ENCODE measurements around the gene ALKBH2. TPM values are rescaled to one million over a fixed set of nuclear protein-coding genes. Genes with fewer than 3 reads are reported as not detected.

Gene ALKBH2
- total RNA-seq, 1 donor from 2014 or later, result 10.6 TPM

- no peak for DNase-seq (ENCODE audit: low spot score)
- Mint-ChIP-seq H3K4me1 (ENCODE audit: low read depth) (peaks cover 20% of the 10 kb centered on the region), H3K9me3 (ENCODE audit: low read depth) (no peaks in the 10 kb centered on the region), H3K36me3 (ENCODE audit: low read depth) (peaks cover 25% of the 10 kb centered on the region), H3K4me3 (ENCODE audit: unreplicated experiment) (no peak overlapping the region), H3K27ac (ENCODE audit: unreplicated experiment) (no peak overlapping the region), H3K27me3 (ENCODE audit: low read depth) (no peaks in the 10 kb centered on the region)
- TF ChIP-seq, protein P1, sequence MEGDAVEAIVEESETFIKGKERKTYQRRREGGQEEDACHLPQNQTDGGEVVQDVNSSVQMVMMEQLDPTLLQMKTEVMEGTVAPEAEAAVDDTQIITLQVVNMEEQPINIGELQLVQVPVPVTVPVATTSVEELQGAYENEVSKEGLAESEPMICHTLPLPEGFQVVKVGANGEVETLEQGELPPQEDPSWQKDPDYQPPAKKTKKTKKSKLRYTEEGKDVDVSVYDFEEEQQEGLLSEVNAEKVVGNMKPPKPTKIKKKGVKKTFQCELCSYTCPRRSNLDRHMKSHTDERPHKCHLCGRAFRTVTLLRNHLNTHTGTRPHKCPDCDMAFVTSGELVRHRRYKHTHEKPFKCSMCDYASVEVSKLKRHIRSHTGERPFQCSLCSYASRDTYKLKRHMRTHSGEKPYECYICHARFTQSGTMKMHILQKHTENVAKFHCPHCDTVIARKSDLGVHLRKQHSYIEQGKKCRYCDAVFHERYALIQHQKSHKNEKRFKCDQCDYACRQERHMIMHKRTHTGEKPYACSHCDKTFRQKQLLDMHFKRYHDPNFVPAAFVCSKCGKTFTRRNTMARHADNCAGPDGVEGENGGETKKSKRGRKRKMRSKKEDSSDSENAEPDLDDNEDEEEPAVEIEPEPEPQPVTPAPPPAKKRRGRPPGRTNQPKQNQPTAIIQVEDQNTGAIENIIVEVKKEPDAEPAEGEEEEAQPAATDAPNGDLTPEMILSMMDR (IDR thresholded peaks at IDR 0.05), result no peak
Observed at GRCh38 chr12:109102491-109102890, 9.2 kb upstream of the ALKBH2 start.

GRCh38 chr12:109100741-109101140 is 7.5 kb upstream of the ALKBH2 start:
- H3K27ac Mint-ChIP-seq (ENCODE audit: unreplicated experiment), result no peak overlapping the region
- no peak for DNase-seq (ENCODE audit: low spot score)
- no peaks in the 10 kb centered on the region for H3K27me3 Mint-ChIP-seq (ENCODE audit: low read depth)
- no peaks in the 10 kb centered on the region for H3K9me3 Mint-ChIP-seq (ENCODE audit: low read depth)
- TF ChIP-seq, protein P1 (IDR thresholded peaks at IDR 0.05), result no peak
- H3K36me3 Mint-ChIP-seq (ENCODE audit: low read depth), result peaks cover 21% of the 10 kb centered on the region
- H3K4me1 Mint-ChIP-seq (ENCODE audit: low read depth), result peaks cover 20% of the 10 kb centered on the region
- no peak overlapping the region for H3K4me3 Mint-ChIP-seq (ENCODE audit: unreplicated experiment)

- Mint-ChIP-seq H3K4me1 (ENCODE audit: low read depth) (peaks cover 20% of the 10 kb centered on the region), H3K4me3 (ENCODE audit: unreplicated experiment) (peak overlapping the region; percentile 80), H3K36me3 (ENCODE audit: low read depth) (peaks cover 14% of the 10 kb centered on the region), H3K27ac (ENCODE audit: unreplicated experiment) (peak overlapping the region; percentile 30), H3K9me3 (ENCODE audit: low read depth) (no peaks in the 10 kb centered on the region), H3K27me3 (ENCODE audit: low read depth) (no peaks in the 10 kb centered on the region)
- TF ChIP-seq, protein P1 (IDR thresholded peaks at IDR 0.05), result no peak
- DNase-seq (ENCODE audit: low spot score), result no peak
Observed at GRCh38 chr12:109099431-109100020, 6.3 kb upstream of the ALKBH2 start.

DNA sequence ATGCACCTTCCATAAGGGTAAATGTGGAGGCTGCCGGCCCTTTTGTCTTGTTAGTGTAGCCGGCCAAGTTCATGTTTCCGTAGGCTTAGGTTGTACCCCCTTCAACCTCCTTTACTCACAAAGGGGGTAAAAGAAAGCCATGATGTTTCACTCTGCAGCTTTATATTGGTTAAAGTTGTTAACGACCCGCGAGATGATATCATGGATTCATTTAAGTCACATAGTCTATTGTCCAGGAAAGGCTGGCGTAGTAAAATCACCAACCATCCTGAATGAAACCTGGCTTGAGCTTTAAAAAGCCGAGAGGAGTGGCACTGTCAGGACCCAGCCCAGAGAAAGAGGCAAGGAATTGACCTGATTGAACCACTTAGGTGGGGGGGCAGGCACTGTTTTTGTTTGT is 5.4 kb upstream of the ALKBH2 start:
- Mint-ChIP-seq H3K27ac (ENCODE audit: unreplicated experiment) (peak overlapping the region; percentile 87), H3K4me3 (ENCODE audit: unreplicated experiment) (peak overlapping the region; percentile 80), H3K27me3 (ENCODE audit: low read depth) (no peaks in the 10 kb centered on the region), H3K36me3 (ENCODE audit: low read depth) (peaks cover 11% of the 10 kb centered on the region), H3K9me3 (ENCODE audit: low read depth) (no peaks in the 10 kb centered on the region), H3K4me1 (ENCODE audit: low read depth) (peaks cover 20% of the 10 kb centered on the region)
- DNase-seq (ENCODE audit: low spot score), result no peak
- TF ChIP-seq, protein P1 (IDR thresholded peaks at IDR 0.05), result no peak

DNA sequence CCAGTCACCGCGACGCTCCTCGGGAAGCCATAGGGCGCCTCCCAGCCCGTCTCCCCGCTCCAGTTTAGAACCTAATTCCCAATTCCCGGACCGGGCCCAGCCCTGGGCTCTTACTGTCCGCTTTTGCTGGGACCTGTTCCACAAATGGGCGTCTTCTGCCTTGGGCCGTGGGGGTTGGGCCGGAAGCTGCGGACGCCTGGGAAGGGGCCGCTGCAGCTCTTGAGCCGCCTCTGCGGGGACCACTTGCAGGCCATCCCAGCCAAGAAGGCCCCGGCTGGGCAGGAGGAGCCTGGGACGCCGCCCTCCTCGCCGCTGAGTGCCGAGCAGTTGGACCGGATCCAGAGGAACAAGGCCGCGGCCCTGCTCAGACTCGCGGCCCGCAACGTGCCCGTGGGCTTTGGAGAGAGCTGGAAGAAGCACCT is 4.9 kb upstream of the ALKBH2 start:
- peak overlapping the region; percentile 80 for H3K4me3 Mint-ChIP-seq (ENCODE audit: unreplicated experiment)
- no peaks in the 10 kb centered on the region for H3K9me3 Mint-ChIP-seq (ENCODE audit: low read depth)
- peak overlapping the region; percentile 87 for H3K27ac Mint-ChIP-seq (ENCODE audit: unreplicated experiment)
- TF ChIP-seq, protein P1 (IDR thresholded peaks at IDR 0.05), result no peak
- H3K4me1 Mint-ChIP-seq (ENCODE audit: low read depth), result peaks cover 24% of the 10 kb centered on the region
- no peaks in the 10 kb centered on the region for H3K27me3 Mint-ChIP-seq (ENCODE audit: low read depth)
- peaks cover 9% of the 10 kb centered on the region for H3K36me3 Mint-ChIP-seq (ENCODE audit: low read depth)
- peak; percentile 94 for DNase-seq (ENCODE audit: low spot score)

Measured in chondrocyte (in vitro differentiated cells).